Colonic mucosa (tissue), 4 donors: ENCODE measurements around the gene ANKRD12. TPM values are rescaled to one million over a fixed set of nuclear protein-coding genes. Genes with fewer than 3 reads are reported as not detected.
"Not testable (repeated sequence)": the region's sequence is repeated elsewhere in the genome, so short reads cannot be mapped to it uniquely, and the experiment has no call there.

ENCODE experiments used
- DNase-seq: peaks from one replicate; pipeline ENCODE4 v3.0.0-alpha.2; 2020
- H3K27ac ChIP-seq: fragments of 200-600 bp; one replicate; pipeline ENCODE4 v1.8.0; 2021
- H3K27me3 ChIP-seq: fragments of 200-600 bp; one replicate; pipeline ENCODE4 v1.8.0; 2021
- H3K36me3 ChIP-seq: fragments of 200-600 bp; one replicate; pipeline ENCODE4 v1.8.0; 2021
- H3K4me1 ChIP-seq: fragments of 200-600 bp; one replicate; pipeline ENCODE4 v1.8.0; 2021; ENCODE audit warnings: mild to moderate bottlenecking
- H3K4me3 ChIP-seq: fragments of 200-600 bp; one replicate; pipeline ENCODE4 v1.8.0; 2021
- H3K9ac ChIP-seq, 2 donors: one replicate each; pipeline ENCODE4 v1.7.0; 2013; ENCODE audit warnings: control low read depth in 2 of 2, low read depth in 2 of 2, low read length in 2 of 2
- H3K9me3 ChIP-seq: fragments of 200-600 bp; one replicate; pipeline ENCODE4 v1.8.0; 2021
- intact Hi-C: fragments of 100-400 bp; cut with DNase I; formaldehyde crosslinking; loops from one replicate; pipeline ENCODE4 v1.14.1; 2022
- total RNA-seq, 2 donors: library from RNA; stranded (reverse); fragmentation: NEBNext Ultra II Directional in 1 of 2; extraction: Animal tissue kit (Norgen Biotek cat#: 25700) in 1 of 2; gene quantifications; one replicate each; pipeline ENCODE4 v1.2.1, GENCODE V29; 2021
- TF ChIP-seq, protein P1 (sequence below): fragments of 200-600 bp; IDR thresholded peaks from one replicate; pipeline ENCODE4 v1.8.0; 2022; ENCODE audit warnings: antibody characterized with exemption, mild to moderate bottlenecking
- donor health status: healthy.
- donor health status: DM: no; HTN: no; CAD: no.
- donor health status: DM: no; HTN: no; CAD: no.

Gene ANKRD12
- total RNA-seq, 2 donors from 2014 or later, result 27.9 to 55.7 TPM

DNA sequence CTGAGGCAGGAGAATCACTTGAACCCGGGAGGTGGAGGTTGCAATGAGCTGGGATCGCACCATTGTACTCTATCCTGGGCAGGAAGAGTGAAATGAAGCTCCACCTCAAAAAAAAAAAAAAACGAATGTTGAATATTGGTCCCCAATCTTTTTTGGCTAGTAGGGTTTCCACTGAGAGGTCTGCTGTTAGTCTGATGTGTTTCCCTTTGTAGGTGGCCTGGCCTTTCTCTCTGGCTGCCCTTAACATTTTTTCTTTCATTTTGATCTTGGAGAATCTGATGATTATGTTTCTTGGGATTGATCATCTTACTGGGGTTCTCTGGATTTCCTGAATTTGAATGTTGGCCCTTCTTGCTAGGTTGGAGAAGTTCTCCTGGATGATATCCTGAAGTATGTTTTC lies 35.3 kb downstream of the ANKRD12 start:
- H3K4me3 ChIP-seq, H3K9me3 ChIP-seq, H3K9ac ChIP-seq, H3K4me1 ChIP-seq, H3K27me3 ChIP-seq, H3K36me3 ChIP-seq, H3K27ac ChIP-seq, DNase-seq, intact Hi-C loops: not testable (repeated sequence)

DNA sequence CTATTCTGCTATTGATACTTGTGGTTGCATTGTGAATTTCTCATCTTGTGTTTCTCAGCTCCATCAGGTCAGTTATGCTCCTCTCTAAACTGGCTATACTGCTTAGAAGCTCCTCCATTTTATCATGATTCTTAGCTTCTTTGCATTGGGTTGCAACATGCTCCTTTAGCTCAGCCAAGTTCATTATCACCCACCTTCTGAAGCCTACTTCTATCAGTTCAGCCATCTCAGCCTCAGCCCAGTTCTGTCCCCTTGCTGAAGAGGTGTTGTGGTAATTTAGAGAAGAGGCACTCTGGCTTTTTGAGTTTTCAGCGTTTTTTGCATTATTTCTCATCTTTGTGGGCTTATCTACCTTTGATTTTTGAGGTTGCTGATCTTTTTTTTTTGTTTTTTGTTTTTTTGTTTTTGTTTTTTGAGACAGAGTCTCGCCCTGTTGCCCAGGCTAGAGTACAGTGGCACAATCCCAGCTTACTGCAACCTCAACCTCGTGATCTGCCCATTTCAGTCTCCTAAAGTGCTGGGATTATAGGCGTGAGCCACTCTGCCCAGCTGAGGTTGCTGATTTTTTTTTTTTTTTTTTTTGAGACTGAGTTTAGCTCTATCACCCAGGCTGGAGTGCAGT lies 36.0 kb downstream of the ANKRD12 start:
- no peak overlapping the region for H3K4me3 ChIP-seq
- H3K4me1 ChIP-seq, result no peaks in the 10 kb centered on the region
- H3K9ac ChIP-seq, result no peak overlapping the region
- no peaks in the 10 kb centered on the region for H3K36me3 ChIP-seq
- intact Hi-C loops, result no loop called here
- TF ChIP-seq, protein P1, sequence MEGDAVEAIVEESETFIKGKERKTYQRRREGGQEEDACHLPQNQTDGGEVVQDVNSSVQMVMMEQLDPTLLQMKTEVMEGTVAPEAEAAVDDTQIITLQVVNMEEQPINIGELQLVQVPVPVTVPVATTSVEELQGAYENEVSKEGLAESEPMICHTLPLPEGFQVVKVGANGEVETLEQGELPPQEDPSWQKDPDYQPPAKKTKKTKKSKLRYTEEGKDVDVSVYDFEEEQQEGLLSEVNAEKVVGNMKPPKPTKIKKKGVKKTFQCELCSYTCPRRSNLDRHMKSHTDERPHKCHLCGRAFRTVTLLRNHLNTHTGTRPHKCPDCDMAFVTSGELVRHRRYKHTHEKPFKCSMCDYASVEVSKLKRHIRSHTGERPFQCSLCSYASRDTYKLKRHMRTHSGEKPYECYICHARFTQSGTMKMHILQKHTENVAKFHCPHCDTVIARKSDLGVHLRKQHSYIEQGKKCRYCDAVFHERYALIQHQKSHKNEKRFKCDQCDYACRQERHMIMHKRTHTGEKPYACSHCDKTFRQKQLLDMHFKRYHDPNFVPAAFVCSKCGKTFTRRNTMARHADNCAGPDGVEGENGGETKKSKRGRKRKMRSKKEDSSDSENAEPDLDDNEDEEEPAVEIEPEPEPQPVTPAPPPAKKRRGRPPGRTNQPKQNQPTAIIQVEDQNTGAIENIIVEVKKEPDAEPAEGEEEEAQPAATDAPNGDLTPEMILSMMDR, result no peak
- H3K27me3 ChIP-seq, result no peaks in the 10 kb centered on the region
- DNase-seq, result no peak
- H3K9me3 ChIP-seq, result no peaks in the 10 kb centered on the region
- H3K27ac ChIP-seq, result no peak overlapping the region

- TF ChIP-seq, protein P1, result no peak
- intact Hi-C loops, result no loop called here
- no peak overlapping the region for H3K27ac ChIP-seq
- no peak overlapping the region for H3K9ac ChIP-seq
- H3K4me1 ChIP-seq, result no peaks in the 10 kb centered on the region
- DNase-seq, result no peak
- H3K27me3 ChIP-seq, result no peaks in the 10 kb centered on the region
- no peaks in the 10 kb centered on the region for H3K9me3 ChIP-seq
- no peak overlapping the region for H3K4me3 ChIP-seq
- H3K36me3 ChIP-seq, result no peaks in the 10 kb centered on the region
These were observed 37.2 kb downstream of the ANKRD12 start for GRCh38 chr18:9173770-9174233.

- no peak for DNase-seq
- H3K9ac ChIP-seq, result no peak overlapping the region
- H3K27me3 ChIP-seq, result no peaks in the 10 kb centered on the region
- H3K27ac ChIP-seq, result no peak overlapping the region
- intact Hi-C loops, result no loop called here
- H3K4me1 ChIP-seq, result no peaks in the 10 kb centered on the region
- H3K9me3 ChIP-seq, result no peaks in the 10 kb centered on the region
- H3K36me3 ChIP-seq, result no peaks in the 10 kb centered on the region
- H3K4me3 ChIP-seq, result no peak overlapping the region
- TF ChIP-seq, protein P1, result no peak
These were observed 37.7 kb downstream of the ANKRD12 start for GRCh38 chr18:9174302-9174701.

GRCh38 chr18:9175115-9175514 lies 38.5 kb downstream of the ANKRD12 start:
- H3K4me1 ChIP-seq, result no peaks in the 10 kb centered on the region
- no peak overlapping the region for H3K4me3 ChIP-seq
- H3K9me3 ChIP-seq, result no peaks in the 10 kb centered on the region
- H3K36me3 ChIP-seq, result no peaks in the 10 kb centered on the region
- intact Hi-C loops, result no loop called here
- no peaks in the 10 kb centered on the region for H3K27me3 ChIP-seq
- DNase-seq, result no peak
- TF ChIP-seq, protein P1, result no peak
- H3K27ac ChIP-seq, result no peak overlapping the region
- H3K9ac ChIP-seq, result no peak overlapping the region

GRCh38 chr18:9177031-9177430 lies 40.5 kb downstream of the ANKRD12 start:
- no peak overlapping the region for H3K9ac ChIP-seq
- no peak for DNase-seq
- H3K27ac ChIP-seq, result no peak overlapping the region
- H3K27me3 ChIP-seq, result no peaks in the 10 kb centered on the region
- TF ChIP-seq, protein P1, result no peak
- no peaks in the 10 kb centered on the region for H3K4me1 ChIP-seq
- intact Hi-C loops, result no loop called here
- no peaks in the 10 kb centered on the region for H3K9me3 ChIP-seq
- no peak overlapping the region for H3K4me3 ChIP-seq
- no peaks in the 10 kb centered on the region for H3K36me3 ChIP-seq
